HTR-8/SVneo (cell line): Measurements from ENCODE around the gene PPP1R1B.

ENCODE experiments used
- DNase-seq: peaks from one replicate; pipeline ENCODE4 v3.0.0; 2011; ENCODE audit warnings: low spot score, mixed read lengths; ENCODE audit not compliant: insufficient read length
- FAIRE-seq: peaks from 2 replicates; lab custom pipeline; 2011; peaks lifted over from hg19 to GRCh38; lab: Jason Lieb, UNC

PPP1R1B gene

GRCh38 chr17:39629494-39629880 is 2.7 kb downstream of the PPP1R1B start:
- DNase-seq: no peak
- no peak for FAIRE-seq

GRCh38 chr17:39629898-39630297 is 3.1 kb downstream of the PPP1R1B start:
- FAIRE-seq (no peak), DNase-seq (no peak)

- DNase-seq (no peak), FAIRE-seq (no peak)
These were observed 4.7 kb downstream of the PPP1R1B start for GRCh38 chr17:39631403-39631802.

GRCh38 chr17:39632153-39632941 is 5.6 kb downstream of the PPP1R1B start:
- no peak for DNase-seq
- peak; percentile 38 for FAIRE-seq

GRCh38 chr17:39633570-39634183 is 6.9 kb downstream of the PPP1R1B start:
- DNase-seq (no peak), FAIRE-seq (no peak)

- FAIRE-seq: no peak
- DNase-seq: peak; percentile 63
These were observed 7.7 kb downstream of the PPP1R1B start for GRCh38 chr17:39634384-39634871.

GRCh38 chr17:39635614-39636176 is 8.9 kb downstream of the PPP1R1B start:
- peak; percentile 13 for FAIRE-seq
- no peak for DNase-seq

GRCh38 chr17:39636587-39636926 is 9.8 kb downstream of the PPP1R1B start:
- DNase-seq: no peak
- FAIRE-seq: no peak

- DNase-seq: peak; percentile 96
- FAIRE-seq: peak; percentile 96
These were observed 10.4 kb downstream of the PPP1R1B start, which contains the start of gene STARD3 for GRCh38 chr17:39636927-39637736. STARD3 (plus strand) TSS chr17:39637144; CDS start chr17:39653532, 16,388 bp downstream.

GRCh38 chr17:39638317-39638716 is 11.6 kb downstream of the PPP1R1B start:
- no peak for DNase-seq
- peak; percentile 28 for FAIRE-seq

GRCh38 chr17:39639043-39639442 is 12.3 kb downstream of the PPP1R1B start:
- FAIRE-seq (no peak), DNase-seq (no peak)

- FAIRE-seq: no peak
- no peak for DNase-seq
These were observed 13.1 kb downstream of the PPP1R1B start for GRCh38 chr17:39639566-39640458.

GRCh38 chr17:39640591-39641031 is 13.9 kb downstream of the PPP1R1B start:
- no peak for FAIRE-seq
- no peak for DNase-seq

GRCh38 chr17:39641097-39641496 is 14.3 kb downstream of the PPP1R1B start:
- FAIRE-seq (no peak), DNase-seq (no peak)

GRCh38 chr17:39641883-39642282 is 15.1 kb downstream of the PPP1R1B start:
- no peak for DNase-seq
- no peak for FAIRE-seq

- DNase-seq (no peak), FAIRE-seq (no peak)
These were observed 15.7 kb downstream of the PPP1R1B start for GRCh38 chr17:39642291-39643074.

- DNase-seq (no peak), FAIRE-seq (peak; percentile 36)
These were observed 16.5 kb downstream of the PPP1R1B start for GRCh38 chr17:39643271-39643670.

- no peak for DNase-seq
- FAIRE-seq: no peak
These were observed 20.5 kb downstream of the PPP1R1B start for GRCh38 chr17:39647256-39647655.
